ENCODE results near the gene DNPH1.

Gene DNPH1

DNA sequence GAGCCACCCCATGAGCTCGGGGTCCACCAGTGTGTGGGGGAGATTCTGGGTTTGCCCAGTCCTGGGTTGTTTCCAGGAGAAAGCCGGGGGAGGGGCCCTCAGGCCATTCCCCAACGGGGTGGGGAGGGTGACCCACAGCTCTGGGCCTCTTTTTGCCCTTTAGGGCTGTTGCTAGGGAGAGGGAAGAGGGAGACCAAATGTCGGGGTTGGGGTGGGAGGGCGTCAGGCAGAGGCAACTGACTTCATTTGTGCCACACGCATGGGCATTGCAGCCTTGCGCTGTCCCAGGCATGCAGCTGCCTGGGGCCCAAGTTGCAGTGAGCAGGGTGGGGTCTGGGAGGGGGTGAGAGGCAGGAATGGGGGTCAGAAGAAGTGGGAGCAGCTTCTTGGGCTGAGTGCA, 49.2 kb downstream of the DNPH1 start:
- DNase-seq: no peak

DNA sequence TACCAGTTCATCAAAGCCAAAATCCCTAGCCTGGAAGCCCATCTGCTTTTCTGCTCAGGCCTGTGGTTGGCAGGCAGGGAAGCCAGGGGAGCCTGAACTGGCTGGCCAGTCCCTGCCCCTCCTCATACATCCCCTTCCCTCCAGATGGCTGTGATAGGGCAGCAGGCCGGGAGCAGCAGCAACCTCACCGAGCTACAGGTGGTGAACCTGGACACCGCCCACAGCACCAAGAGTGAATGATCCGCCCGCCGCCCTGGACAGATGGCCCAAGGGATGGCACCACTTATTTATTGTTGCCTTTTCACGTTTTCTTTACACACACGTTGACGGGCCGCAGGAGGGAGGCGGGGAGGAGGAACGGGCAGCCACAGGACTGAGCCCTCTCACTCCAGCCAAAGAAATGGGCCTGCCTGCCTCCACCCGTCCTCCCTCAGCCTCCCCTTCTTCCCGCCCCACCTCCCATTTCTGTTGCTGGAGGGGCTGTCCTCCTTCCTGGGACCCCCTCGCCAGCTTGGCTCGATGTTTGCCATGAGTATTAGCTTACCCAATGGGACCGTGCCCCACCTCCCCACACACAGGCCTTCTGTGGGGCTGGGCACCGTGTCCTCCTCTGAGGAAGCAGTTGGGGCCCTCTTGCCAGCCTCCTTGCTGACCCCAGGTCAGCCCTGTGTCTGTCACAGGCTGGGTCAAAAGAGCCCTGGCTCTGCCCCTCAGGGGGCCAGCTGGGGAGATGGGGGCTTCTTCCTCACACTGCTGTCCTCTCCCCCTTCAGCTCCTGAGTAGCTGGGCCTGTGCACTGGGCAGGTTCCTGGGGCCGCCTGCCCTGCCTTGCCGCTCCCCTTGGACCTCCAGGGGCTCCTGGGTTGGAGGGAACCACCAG, 50.1 kb downstream of the DNPH1 start:
- no peak for DNase-seq

DNA sequence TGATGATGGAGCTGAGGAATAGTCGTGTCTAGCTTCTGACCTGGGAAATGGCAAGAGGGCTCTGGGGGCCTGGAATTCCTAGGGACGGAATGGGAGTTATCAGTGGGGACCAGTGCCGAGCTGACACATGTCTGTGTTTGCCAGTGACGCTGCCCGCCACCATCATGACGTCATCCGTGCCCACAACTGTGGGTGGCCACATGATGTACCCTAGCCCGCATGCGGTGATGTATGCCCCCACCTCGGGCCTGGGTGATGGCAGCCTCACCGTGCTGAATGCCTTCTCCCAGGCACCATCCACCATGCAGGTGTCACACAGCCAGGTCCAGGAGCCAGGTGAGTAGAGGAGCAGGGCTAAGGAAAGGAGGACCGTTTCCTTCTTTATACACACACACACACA, 51.1 kb downstream of the DNPH1 start:
- DNase-seq: no peak

DNA sequence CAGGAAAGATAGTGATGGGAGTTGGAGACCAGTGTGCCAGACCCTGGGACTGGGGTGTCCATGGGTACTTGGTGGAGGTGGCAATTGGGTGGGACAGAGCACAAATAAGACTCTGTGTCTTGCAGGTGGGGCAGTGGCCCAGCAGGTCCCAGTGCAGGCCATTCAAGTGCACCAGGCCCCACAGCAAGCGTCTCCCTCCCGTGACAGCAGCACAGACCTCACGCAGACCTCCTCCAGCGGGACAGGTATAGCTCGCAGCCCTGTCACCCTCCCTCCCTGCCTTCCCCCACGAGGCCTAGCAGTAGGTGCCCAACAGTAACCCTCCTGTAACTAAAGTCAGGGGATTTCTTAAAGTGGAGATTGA, 52.9 kb downstream of the DNPH1 start:
- no peak for DNase-seq

DNA sequence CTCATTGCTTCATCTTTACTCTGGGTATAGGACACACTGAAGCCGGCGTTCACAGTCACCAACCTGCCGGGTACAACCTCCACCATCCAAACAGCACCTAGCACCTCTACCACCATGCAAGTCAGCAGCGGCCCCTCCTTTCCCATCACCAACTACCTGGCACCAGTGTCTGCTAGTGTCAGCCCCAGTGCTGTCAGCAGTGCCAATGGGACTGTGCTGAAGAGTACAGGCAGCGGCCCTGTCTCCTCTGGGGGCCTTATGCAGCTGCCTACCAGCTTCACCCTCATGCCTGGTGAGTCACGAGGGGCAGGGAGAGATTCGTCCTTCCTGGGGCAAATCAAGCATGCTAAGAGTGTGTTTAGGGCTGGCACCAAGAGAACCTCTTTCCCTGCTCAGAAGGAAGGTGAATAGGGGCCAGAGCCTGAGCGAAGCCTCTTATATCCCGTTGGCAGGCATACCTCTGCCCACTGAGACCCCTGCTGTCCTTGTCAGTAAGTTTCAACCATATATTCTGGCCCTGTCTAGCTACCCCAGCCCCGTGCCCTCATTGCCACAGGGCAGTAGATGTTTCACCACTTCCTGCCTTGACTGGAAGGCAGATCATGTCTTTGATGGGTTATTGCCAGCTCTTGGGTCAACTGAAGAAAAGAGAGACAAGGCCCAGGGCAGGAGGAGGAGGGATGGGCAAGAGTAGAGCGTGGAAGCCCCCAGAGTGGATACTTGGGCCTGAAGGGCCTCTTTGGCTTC, 53.4 kb downstream of the DNPH1 start:
- no peak for DNase-seq
